Measurements from ENCODE around the gene UBE2L5.

UBE2L5 gene

DNA sequence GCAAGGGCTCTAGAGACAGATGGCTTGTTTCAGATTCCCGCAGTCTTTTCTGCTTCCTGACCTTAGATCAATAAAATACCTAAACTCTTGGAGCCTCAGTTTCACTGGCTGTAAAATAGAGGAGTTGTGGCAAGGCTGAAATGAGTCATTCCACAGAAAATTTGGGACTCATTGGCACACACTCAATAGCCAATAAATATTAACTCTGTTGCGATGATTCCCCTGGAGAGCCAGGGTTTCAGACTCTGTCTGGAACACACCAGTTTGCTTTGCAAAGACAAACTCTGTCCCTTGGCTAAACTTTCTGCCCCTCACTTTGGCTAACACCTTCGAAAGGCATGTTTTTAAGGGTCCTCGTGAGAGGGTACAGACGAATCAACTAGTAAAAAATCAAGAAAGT, 18.1 kb upstream of the UBE2L5 start:
- H3K4me3 ChIP-seq (ENCODE audit: low read depth, low read length), result no peak overlapping the region

DNA sequence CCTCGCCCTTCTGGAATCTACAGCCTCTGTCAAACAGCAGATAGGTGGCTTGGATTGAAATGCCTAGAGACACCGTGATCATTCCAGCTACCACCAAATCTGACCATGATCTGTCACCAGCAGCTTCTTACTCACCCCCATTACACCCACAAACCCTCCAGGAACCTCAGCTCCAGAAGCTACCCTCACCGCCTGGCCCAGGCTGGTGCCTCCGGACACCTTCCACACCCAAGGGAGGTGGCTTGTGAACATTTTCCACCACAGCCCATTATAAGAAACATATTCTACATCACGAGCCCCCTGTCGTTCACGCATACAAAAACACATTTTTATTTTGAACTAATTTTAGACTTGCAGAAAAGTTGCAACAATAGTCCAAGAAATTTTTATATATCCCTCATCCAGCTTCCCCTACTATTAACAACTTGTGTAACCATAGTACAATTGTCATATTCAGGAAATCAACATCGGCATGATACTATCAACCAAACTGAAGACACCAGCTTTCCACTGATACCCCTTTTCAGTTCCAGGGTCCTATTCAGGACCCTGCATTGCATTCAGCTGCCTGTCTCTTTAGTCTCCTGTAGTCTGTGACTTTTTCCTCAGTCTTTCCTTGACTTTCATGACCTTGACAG, 15.4 kb upstream of the UBE2L5 start:
- no peak overlapping the region for H3K4me3 ChIP-seq (ENCODE audit: low read depth, low read length)

DNA sequence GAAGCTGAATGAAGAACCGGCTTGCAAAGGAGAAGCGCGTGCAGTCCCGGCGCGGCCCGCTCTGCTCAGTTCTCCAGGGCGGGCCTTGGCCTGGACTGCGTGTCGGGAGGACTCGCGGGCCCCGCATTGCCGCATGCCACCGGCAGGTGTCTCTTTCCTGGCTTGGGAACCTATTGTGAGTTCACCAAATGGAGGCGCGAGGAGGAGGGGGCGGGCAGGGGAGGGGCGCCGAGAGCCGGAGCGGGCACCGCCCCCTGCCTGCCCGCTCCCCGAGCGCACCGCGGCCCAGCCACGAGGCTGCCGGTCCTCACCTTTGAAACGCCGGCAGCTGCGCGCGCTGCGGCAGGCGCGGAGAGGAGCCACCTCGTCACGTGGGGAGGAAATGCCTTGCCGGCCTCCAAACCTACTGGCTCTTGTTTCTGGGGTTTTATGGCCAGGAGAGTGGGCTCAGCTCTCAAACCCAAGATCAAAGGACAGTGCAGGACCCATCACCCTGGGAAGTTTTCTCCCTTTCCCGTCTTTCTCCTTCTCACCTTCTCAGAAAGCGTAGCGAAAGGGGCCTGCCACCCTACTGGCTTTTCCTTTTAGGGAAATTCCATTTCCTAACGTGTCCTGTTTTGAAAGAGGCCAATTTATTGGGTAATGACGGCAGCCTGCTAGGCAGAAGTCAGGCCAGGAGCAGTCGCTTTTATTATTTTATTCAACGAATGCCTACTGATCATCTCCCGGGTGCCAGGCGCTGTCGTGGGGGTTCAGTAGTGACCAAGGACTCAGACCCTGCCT, 13.8 kb upstream of the UBE2L5 start:
- H3K4me3 ChIP-seq (ENCODE audit: low read depth, low read length), result no peak overlapping the region

DNA sequence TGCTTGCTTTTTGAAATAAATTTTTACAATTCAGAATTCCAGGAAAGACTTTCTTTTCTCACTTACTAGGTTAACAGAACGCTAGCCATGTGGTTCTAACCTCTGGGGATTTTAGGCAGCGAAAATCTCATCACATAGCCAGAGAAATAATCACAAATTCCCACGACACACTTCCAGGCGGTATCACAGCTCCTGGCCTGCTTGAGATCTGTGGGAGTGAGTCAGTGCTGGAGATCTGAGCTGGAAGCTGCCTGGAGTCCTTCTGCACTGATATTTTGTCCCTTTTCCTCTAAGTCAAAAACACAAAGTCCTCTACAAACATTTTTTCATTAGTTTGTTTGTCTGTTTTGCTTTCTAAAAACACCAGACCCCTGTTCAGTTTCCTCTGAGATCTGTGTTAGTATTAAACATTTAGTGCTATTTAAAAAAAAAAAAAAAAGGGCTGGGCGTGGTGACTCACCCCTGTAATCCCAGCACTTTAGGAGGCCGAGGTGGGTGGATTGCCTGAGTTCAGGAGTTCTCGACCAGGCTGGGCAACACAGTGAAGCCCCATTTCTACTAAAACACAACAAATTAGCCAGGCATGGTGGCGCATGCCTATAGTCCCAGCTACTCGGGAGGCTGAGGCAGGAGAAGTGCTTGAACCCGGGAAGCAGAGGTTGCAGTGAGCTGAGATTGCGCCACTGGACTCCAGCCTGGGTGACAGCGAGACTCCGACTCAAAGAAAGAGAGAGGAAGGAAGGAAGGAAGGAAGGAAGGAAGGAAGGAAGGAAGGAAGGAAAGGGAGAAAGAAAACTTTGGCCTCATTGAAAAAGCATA, 12.2 kb upstream of the UBE2L5 start:
- no peak overlapping the region for H3K4me3 ChIP-seq (ENCODE audit: low read depth, low read length)

DNA sequence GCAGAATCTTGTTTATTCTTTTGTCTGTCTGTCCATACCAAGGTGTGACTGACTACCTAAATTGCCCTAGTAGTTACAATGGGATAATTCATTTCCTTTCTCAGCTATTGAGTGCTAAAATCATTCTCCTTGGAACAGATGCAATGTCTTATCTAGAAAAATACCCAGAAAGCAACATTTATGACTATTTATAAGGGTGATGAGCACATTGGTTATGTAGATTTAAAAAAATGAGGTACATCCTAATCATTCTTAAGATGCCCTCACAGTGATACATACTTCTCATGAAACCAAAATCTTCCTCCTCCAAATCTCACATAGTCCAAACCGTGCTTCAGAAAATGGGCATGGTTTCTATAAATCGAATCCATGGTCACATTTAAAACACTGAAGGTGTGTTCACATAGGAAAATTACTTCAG, 11.6 kb upstream of the UBE2L5 start:
- no peak overlapping the region for H3K4me3 ChIP-seq (ENCODE audit: low read depth, low read length)

DNA sequence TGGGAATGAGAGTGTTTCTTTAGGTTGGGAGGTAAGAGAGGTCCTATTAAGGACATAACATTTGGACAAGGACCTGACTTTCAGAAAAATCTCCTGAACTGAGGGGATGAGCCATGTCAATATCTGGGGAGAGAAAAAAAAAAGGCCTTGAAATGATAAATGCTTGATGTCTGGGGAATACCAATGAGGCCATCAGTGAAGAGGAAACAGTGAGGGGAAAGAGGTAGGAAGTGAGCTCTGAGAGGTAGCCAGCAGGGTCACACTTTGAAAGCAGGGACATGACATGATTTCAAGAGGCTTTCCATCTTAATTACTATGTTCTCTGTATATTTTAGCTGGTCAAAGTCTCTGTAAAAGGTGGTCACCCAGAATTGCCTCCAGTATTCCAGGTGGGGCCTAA, 9.9 kb upstream of the UBE2L5 start:
- no peak overlapping the region for H3K4me3 ChIP-seq (ENCODE audit: low read depth, low read length)

DNA sequence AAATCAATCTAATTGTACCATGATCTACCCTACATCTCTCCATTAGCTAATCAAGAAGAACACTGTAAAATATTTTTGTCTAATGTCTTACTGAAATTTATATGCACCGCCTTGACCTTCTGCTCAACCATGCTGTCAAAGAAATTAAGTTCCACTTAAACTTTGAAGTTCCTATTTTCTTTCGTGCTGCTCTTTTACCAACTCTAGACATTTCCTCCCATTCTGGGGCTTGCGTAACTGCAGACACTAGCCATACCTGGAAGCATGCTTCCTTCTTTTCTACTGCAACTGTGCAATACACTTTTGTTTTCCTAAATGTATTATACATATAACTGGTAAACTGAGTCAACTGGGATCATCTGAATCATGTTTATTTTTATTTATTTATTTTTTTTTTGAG, 8.5 kb upstream of the UBE2L5 start:
- H3K4me3 ChIP-seq (ENCODE audit: low read depth, low read length), result no peak overlapping the region

DNA sequence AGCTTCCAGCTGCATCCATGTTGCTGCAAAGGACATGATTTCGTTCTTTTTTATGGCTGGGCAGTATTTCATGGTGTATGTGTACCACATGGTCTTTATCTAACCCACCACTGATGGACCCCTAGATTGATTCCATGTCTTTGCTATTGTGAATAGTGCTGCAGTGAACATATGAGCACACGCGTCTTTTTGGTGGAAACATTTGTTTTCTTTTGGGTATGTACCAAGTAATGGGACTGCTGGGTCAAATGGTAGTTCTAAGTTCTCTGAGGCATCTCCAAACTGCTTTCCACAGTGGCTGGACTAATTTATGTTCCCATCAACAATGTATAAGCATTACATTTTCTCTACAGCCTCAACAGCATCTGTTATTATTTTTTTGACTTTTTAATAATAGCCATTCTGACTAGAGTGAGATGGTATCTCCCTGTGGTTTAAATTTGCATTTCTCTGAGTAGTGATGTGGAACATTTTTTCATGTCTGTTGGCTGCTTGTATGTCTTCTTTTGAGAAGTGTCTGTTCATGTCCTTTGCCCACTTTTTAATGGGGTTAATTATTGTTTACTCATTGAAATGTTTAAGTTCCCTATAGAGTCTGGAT, 6.8 kb upstream of the UBE2L5 start:
- H3K4me3 ChIP-seq (ENCODE audit: low read depth, low read length), result no peak overlapping the region

DNA sequence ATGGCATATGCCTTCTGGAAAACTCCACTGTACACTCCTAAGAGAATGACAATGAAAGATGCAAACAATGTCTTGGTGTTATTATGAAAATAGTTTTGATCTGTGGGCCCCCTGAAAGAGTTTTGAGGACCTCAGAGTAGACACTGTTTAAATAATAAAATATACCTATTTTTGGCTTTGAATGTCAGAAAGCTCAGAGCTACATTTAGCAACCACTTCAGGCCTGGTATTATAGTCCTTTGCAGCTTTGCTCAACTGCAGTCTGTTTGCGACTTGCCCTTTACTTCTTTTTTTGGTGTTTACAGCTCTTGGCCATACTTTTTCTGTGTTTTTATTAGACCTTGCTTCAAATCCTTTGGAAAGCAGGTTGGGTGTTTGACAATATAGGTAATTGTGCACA, 5.8 kb upstream of the UBE2L5 start:
- H3K4me3 ChIP-seq (ENCODE audit: low read depth, low read length), result no peak overlapping the region

DNA sequence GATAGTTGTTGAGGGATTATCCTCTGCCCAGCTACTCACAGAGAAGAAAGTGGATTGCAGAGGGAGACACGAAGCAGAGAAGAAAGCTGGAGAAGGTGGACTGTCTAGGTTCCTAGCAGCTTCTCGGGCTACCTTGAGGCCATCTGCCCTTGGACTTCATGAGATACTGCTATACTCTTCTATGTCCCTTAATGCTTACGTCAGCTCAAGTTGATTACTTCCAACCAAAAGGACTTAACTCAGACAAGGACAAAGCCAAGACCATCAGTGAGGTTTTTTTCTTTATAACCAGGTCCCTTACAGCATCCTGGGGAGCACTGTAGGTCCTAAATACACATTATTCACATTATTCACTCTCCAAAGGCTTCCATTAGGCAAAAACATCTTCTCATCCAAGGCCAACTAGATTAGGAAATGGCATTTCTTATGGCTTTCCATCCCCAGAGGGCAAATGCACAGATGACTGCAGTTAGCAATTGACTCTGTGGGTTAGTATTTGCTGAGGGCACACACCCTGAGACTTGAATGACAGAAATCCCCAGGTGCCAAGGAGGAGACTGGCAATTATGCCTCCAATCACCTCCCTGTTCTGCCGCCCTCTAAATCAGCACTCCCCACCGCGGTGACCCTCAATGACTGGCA, 4.1 kb upstream of the UBE2L5 start:
- no peak overlapping the region for H3K4me3 ChIP-seq (ENCODE audit: low read depth, low read length)

DNA sequence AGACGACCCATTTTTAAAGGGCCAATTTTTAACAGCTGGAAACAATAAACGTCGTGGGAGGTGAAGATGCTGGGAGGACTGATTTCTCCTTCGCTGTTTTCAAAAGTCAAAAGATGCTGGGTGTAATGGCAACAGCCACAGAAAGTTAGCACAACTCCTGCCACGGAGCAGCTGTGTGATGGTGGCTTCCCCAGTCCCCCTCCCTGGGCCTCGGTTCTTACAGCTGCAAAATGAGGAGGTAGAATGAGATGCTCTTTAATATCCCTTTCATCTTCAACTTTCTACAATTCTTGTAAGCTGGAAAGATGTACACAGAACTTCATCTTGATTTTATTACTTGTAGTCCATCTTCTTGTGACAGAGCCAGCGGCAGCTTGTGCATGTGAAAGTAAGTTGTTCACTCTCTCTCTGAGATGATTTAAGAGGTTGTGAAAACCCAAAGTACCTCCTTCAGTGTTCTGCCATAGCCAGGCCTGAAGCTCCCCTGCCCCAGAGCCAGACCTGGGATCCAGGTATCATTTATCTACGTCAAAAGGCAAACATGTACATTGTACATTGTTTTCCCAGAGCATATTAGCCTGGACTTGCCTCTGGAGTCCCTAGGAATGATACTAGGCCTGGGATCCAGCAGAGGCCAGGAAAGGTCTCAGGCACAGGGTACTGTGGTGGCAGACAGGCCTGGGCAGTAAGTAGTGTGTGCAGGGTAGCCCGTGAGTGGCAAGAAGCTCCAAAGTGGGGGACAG, 3.4 kb upstream of the UBE2L5 start:
- no peak overlapping the region for H3K4me3 ChIP-seq (ENCODE audit: low read depth, low read length)

DNA sequence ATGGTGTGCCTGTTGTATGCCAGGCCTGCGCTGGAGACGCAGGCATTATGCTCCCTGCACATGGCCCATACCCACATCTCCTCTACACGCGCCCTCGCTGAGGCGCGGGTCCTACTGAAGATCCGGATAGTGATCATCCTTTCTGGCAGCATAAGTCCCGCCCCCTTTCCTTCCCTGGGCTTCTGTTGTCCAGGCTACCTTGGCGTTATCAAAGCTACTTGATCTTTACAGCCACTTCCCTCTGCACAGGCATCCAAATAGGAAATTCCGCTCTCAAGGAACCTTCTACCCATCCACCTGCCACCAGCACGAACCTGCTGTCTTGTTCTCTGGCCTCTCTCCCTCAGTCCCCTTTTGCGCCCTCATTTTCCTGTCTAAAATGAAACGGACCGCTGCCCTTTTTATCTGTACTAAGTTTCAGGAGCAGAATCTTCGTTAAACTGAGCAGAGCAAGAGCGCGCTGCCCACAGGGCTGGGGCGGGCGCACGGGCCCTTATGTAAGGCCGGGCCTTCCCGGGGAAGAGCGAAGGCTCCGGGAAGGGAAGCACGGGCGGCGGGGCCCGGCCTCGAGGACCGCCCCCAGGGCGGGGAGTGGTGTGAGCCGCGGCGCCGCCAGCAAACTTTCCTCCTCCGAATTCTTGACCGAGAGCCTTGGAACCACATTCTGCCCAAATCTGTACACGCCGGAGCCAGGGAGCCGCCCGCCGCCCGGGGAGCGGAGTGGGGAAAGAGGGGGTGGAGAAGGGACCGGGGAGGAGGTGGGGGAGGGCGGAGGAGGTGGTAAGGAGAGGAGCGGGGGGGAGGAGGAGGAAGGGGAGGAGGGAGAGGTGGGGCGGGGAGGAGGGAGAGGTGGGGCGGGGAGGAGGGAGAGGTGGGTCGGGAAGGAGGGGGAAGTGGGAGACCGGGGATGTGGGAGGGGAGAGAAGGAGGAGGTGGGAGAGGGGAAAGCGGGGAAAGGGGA, 920 bp upstream of the UBE2L5 start:
- H3K4me3 ChIP-seq (ENCODE audit: low read depth, low read length), result peak overlapping the region; percentile 53

DNA sequence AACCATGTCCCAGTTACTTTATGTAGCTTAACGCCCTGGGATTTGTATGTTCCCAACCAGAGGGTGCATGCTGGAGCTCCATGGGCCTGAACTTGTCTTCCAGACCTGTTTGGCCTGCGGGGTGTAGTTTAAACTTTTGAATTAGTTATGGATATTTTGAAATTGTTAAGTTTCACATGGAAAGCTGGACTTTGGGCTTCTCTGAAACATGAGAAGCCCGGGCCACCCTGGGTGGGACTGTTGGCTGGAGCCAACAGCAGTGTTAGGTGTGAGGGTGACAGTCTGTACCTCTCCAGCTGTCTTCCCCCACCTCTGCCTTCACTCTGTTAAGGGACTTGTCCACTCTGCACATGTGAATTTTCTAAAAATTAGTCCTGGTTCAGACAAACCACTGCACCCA, 1.6 kb downstream of the UBE2L5 start:
- no peak overlapping the region for H3K4me3 ChIP-seq (ENCODE audit: low read depth, low read length)

DNA sequence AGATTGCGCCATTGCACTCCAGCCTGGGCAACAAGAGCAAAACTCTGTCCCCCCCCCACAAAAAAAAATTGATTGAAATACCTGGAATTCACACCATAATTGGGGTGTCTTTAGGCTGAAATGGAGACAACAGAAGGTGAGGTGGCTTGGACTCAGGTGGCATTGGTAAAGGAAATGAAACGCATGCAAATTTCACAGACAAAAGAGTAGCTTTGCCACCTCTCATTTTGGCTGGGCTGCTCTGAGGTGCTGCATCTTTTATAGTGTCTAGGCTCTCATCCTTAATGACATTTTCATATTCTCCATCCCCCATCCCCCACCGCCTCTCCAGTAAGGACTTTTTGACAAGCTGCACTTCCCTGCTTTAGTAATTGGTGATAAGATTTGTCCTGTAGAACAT, 6.9 kb downstream of the UBE2L5 start:
- no peak overlapping the region for H3K4me3 ChIP-seq (ENCODE audit: low read depth, low read length)

DNA sequence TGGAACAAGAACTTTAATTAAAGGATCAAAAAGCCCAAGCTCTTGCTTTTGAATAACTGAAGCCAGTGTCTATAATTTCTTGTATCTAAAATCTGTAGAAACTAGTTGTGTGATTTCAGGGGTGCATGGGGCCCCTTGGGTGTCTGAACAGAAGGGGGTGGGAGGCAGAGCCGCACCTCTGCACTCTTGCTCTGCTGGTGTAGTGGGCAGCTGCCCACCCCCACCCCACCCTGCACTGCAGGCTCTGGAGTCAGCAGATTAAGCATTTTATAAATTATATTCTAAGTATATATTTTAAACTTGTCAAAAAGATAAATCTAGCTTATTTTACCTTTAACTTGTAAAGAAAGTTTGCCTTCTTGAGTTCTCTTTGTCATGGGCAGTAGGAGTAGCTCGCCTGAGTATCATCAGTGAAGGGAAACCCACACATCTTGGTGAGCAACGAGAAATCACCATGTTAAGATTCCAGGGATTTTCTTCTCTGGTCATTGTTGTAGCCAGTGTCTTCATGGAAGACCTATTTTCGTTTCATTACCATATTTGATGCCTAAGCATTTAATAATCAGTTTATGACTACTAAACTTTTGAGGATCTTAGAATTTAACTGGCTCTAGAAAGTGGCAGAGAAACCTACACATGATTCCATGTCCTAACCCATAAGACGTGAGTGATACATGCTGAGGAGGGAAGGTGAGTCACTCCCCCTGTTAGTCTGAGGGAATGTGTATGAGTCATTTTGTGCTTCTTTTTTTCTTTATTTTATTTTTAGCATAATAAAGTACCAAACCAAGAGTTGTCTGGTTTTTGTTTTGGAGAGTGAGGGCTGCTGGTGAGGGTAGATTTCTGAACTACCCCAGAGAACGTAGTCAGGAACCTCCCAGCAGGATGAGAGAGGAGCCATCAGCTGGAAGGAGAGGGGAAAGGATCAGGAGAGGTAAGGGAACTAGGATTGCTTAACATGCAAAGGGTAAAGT, 7.7 kb downstream of the UBE2L5 start:
- H3K4me3 ChIP-seq (ENCODE audit: low read depth, low read length), result no peak overlapping the region

DNA sequence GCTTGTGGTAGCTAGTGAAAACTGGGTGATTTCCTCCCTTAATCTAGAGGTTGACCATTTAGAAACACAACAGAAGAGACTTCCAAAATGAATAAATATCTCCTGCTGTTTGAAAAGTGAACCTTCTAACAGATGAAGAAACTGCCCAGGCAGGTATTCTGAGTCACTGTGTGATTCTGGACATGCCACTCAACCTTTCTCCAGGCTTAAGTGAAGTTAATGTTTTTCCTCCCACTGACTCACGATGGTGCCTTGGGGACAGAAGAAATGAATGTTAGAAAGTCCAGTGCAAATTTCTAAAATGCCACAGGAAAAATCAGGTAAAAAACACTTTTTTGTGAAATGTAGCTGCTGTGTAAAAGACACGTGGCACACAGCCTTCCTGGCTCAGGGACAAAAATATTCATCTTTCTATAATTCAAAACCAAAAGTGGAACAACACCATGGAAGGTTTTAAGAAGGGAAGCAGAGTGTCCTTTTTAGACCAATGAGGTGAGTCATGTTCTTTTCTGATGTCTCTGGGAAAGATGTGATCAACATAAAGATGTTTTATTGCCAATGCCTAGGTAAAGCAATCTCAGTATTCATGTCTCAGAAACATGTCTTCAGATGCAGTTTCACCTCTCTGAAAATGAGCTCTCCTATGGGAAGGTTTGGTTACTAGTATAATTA, 9.1 kb downstream of the UBE2L5 start:
- no peak overlapping the region for H3K4me3 ChIP-seq (ENCODE audit: low read depth, low read length)

DNA sequence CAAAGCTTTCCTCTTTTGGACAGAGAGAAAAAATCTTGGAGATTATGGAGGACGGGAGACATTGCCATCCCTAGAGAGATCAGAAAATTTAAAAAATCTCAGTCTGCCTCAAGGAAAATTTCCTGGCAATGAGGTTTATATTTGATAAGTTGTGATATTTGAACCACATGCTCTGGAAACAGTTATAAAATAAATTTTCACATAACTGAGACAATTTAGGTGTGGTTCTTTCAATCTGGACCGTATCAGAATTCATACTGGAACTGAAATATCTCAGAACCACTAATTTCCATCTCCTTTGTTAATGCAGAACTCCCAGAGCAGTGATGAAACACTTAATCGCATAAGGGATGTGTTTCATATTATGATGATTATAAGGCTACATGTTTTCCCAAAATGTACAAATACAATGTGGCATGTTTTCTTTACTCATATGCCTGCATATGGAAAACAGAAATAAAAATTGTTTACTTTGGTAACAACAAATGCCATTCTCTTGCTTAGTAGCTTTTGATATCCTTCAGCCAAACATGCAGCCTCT, 13.7 kb downstream of the UBE2L5 start:
- H3K4me3 ChIP-seq (ENCODE audit: low read depth, low read length), result no peak overlapping the region
